GM19240 (cell line): Measurements from ENCODE around the gene BBIP1.
A peak's percentile ranks its signal among the peaks of the same experiment; 100 is the strongest.
"Not testable (repeated sequence)": the region's sequence is repeated elsewhere in the genome, so short reads cannot be mapped to it uniquely, and the experiment has no call there.

Source experiments
- DNase-seq: peaks from one replicate; pipeline ENCODE4 v3.0.0; 2011; ENCODE audit warnings: low spot score; ENCODE audit not compliant: insufficient read length

The BBIP1 gene

DNA sequence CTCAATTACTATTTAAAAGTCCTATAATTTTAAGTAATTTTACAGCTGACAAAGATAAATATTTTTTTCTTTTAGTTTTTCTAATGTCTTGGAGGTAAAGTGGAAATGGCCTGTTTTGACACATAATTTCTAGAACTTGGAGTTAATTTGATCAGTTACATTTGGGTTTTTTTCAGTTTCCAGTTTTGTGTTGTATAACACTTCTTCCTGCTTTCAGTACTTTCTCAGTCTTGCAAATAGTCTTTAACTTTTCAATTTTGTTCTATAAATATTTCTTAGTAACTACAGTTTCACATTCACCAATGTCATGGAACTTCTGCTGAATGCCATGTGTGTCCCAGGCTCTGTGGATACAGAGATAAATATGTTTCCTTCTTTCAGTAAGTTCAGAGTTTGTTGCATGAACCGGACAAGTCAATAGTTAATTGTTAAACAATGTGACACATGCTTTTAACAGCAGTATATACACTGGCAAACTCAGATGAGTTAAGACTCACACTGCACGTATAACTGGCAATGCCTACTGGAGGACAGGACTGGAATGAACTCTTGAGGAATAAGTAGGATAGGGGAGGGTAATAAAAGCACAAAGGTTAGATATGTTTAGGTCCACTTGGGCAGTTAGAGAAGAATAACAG, 5.0 kb upstream of the BBIP1 start:
- no peak for DNase-seq

DNA sequence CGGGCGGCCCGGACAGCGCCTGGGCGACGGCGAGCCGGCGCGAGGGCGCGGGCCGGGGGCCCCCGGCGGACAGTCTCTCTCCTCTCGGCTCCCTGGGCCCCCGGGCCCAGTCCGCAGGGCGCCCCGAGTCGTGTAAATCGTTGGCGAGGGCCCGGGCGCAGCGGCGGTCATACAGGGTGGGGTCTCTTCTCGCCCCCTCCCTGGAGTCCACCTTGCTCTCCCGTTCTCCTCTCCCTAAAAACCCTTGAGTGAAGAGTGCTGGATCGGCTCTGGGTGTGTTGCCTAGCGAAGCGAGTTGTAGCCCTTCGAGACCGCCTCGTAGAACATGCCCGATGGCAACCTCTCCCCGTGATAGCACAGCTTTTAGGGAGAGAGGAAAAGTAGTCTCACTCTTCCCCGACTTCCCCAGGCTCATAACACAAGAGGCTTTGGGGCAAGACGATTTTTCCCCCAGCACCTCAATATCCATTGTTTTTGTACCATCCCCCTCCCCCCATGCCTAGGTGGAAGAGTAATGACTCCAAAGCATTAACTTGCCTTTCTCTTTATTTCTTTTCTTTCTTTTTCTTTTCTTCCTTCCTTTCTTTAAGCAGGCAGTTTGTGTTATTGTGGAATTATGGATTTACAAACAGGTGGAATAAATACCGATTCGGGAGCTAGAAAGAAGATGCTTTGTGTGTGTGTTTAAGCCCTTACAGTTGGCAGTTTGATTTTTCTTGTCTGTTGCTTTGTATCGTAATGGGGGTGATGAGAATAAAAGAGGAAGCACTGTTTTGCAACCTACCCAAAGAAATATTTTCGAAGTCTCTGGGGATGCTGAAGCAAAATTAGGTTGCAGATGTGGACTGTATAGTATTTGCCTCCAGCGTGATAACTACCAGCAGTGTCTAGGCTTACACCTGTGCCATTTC, 1.2 kb upstream of the BBIP1 start:
- no peak for DNase-seq

DNA sequence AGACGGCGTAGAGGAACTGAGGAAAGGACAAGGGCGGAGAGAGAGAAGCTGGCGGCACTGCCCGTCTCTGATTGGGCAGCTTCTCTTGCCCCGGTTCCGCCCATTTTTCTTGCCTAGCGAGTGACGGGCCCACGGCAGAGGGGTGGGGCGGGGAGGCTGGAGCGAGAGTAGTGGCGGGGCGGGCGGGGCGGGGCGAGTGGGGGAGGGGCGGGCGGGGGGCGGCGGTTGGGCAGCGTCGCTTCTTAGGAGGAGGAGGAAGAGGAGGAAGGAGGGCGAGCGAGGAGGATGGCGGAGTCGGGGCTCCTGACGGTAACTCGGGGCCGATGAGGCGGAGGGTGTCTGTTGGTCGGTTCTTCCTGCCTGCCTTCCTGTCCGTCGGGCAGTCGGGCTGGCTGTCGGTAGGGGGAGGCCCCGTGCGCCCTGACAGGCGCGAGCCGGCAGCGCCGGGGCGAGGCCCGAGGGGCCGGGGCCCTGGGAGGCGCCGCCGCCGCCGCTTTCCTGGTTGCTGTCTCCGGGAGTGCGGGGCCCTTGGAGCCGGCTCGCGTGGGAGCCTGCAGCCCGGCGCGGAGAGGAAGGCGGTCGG, 460 bp upstream of the BBIP1 start, which contains the start of gene SHOC2:
Gene SHOC2, plus strand, starts transcription at position 256 of the 583 bp plus-strand sequence. CDS start 44,755 bp downstream, outside the sequence.
- DNase-seq = peak; percentile 59

DNA sequence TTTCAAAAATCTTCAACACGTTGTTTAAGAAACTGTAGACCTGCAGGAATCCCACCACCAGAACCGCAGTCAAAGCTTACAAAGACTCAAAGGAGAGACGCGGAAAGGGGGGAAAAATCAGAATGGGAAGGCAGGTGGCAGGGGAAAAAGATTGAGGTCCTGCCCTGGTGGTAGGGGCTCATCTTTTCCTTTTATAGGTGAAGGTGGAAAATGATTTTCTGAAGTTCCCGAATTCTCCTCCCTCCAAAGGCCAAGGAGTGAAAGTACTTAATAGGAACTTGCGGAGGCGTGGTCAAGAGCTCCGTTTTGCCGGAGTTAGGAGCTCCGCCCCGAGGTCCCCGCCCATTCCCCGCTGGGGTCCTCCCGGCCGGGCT, 724 bp downstream of the BBIP1 start:
- DNase-seq = peak; percentile 74

DNA sequence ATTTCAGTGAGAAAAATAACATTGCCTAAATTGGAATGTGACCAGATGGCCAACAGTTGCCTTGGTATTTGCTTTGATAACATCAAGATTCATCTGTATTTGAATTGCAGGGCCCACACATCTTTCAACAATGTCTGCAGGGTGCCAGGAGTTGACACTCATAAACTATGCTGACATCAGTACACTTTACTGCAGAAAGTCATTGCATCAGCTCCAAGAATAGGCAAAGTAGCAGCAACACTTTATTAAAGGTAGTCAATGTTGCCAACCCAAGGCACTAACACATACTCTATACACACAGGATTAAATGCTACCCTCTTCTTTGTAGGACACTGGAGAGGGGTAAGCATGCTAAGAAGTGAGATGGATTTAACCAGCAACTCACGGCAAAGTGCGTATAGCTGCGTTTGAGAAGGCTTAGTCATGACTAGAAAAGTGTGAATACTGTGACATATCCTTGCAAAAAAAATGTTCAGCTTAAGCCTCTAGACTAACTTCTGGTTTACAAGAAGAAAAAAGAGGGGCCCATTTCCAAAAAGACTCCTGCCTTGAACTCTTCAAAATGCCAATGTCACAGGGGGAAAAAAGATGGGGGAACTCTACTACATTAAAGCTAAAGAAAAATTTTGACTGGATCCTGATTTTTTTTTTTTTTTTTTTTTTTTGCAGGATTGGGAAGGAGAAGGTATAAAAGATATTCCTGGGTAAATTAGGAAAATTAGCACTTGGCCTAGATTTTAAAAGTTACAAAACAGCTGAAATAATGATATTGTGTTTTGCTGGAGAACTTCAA, 2.2 kb downstream of the BBIP1 start:
- DNase-seq = no peak

DNA sequence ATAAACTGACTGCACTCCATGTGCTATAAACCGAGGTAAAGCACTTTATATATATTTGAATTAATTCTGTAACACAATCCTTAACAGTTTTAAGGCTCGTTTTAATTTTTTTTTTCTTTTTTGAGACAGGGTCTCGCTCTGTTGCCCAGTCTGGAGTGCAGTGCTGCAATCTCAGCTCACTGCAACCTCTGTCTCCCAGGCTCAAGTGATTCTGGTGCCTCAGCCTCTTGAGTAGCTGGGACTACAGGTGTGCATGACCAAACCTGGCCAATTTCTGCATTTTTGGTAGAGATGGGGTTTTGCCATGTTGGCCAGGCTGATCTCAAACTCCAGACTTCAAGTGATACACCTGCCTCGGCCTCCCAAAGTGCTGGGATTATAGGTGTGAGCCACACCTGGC, 3.4 kb downstream of the BBIP1 start:
- not testable (repeated sequence) for DNase-seq

DNA sequence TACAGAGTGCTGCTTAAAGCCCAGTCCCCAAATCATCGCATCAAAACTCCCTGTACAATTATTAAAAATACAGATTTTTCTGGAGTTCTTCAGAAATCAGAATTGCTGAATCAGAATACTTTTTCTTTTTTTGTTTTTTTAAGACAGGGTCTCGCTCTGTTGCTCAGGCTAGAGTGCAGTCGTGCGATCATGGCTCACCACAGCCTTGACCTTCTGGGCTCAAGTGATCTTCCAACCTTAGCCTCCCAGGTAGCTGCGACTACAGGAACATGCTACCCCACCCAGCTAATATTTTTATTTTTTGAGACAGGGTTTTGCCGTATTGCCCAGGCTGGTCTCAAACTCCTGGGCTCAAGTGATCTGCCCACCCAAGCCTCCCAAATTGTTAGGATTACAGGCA, 3.9 kb downstream of the BBIP1 start:
- DNase-seq = no peak

DNA sequence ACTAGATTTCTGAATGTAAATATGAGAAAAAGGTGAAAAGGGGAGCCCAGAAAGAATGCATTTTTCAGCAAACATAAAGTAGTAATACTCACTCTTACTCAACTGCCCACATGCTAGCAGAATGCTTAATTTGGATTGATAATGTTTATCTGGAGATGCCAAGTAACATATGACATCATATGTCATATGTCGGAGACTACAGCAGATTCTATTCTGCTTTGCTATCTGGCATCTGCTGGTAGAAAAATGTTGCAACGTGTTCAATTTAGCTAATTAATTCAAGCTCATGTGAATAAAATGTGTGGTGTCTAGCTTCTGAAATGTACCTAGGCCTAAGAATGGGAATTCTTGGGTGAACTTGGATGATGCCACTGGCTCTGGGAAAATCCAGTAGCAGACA, 4.5 kb downstream of the BBIP1 start:
- no peak for DNase-seq

DNA sequence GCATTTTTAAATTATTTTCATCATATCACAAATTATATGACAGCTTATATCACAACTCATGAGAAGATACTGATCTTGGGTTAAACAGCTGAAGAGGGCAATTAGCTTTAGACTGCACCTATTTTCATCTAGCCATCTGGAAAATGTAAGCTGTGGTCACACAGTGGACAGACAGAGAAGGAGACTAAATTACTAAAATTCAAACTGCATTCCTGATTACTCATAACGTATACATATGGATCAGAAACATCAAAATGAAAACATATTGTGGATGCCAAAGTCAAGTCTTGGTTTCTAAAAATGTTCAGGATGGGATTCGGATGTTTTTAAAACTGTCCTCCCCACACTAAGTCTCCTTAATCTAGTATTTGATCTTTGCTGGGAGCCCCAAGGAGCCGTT, 6.6 kb downstream of the BBIP1 start:
- no peak for DNase-seq

DNA sequence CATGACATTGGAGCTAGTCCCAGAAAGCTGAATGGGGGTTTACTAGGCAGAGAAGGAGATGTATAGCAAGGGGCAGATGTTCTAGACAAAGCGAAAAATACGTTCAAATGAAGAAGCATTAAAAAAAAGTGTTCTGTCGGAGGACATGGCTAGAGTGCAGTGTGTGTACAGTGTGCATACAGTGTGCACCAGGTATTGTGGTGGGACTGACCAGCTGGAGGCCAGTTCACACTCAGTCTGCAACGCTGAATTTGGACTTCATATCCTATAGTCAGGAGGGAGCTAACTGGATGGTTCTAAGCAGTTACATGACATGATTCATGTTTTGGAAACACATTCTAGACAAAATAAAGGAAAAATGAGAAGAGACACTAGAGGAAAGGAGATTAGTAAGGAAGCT, 8.8 kb downstream of the BBIP1 start:
- DNase-seq = no peak

DNA sequence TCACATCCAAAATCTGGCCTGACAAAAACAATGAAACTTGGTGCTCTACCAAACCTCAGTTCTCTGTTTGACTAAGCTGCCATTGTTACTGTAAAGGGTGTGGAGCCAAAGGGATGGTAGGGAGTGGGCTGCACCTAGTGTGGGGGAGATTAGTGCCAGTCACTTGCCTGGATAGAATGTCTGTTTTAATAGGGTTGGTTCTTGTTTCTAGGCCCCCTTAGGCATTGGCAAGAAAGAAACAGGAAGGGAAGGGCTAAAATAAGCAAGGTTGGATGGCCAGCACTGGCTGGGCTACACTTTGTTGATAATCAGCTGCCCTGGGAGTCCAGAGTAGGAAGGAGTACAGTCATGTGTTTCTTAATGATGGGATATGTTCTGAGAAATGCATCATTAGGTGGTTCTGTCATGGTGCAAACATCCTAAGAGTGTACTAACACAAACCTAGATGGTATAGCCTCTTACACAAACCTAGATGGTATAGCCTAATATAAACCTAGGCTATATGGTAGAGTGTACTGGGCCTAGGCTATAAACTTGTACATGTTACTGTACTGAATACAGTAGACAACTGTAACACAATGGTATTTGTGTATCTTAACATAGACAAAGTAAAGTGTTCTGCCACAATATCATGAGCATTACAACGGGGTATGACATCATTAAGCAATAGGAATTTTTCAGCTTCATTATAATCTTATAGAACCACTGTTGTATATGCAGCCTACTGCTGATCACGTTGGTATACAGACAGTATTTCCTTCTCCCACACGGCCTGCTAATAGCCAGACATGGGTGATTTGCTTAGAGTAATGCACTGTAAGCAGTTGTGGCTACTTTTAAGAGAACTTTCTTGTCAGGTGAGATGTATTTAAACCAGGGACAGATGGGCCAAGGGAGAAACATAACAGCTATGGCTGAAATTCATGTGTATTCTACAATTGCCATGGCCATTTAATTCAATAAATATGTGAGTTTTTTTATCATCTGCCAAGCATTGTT, 15.4 kb downstream of the BBIP1 start:
- no peak for DNase-seq

DNA sequence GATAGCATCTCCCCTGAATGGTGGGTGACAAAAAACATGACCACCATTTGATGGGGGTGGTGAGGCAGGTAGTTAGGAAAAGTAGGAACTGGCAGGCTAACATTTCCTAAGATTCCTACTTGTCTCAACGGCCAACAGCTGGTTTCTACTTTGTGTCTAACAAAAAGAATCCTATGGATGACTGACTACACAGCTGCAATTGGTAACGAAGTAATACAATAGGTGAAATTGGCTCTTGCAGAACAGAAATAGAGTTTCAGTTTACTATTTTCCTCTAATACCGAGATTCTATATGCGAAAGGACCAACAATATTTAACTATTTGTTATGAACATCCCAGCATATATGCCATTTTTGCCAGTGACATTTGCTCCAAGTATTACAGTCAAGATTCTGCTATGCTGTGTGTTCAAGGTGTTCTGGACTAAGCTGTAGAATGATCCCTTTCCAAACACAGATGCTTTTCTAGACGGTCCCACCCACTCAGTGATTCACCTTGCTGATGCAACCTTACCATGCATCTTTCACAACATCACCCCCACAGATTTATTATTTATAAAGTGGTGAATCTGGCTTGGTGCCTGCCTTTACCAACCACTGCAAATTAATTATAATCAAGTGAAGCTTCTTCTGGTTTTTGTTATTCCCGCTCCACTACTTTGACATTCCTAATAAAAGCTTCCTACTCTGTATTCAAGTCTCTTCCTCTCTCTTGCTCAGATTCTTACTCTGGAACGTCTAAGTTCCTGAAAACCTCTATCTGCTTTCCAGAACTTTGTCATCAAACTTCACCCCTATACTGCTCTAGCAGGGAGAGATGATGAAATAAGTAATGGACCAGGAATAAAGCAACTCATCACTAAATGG, 16.8 kb downstream of the BBIP1 start:
- no peak for DNase-seq

DNA sequence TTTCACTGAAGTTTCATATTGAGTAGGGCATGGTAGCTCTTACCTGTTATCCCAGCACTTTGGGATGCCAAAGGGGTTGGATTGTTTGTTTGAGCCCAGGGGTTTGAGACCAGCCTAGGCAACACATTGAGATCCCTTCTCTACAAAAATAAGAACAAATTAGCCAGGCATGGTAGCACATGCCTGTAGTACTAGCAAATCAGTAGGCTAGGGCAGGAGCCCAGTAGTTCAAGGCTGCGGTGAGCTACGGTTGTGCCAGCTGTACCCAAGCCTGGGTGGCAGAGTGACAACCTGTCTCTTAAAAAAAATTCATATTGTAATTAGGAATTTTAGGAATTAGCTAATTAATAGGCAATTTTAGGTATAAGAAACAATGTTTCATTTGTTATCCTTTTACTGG, 18.0 kb downstream of the BBIP1 start:
- DNase-seq = no peak

DNA sequence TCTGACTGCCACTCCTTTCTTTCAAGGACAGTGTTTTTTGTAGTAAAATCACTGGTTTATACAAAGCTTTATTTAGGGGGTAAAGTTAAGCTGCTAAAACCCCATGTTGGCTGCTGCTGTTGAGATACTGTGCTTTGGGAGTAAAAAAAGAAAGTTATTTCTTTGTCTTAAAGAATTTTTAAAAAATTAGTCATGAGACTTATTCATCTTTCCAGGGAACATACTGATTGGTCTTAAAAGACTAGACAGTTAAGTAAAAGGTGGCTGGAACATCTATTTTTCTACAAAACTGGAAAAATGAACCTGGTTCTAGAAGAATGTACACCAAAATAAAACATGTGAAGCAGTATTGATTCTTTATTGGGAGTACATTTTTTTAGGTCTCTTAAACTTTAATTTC, 20.6 kb downstream of the BBIP1 start:
- DNase-seq = no peak

DNA sequence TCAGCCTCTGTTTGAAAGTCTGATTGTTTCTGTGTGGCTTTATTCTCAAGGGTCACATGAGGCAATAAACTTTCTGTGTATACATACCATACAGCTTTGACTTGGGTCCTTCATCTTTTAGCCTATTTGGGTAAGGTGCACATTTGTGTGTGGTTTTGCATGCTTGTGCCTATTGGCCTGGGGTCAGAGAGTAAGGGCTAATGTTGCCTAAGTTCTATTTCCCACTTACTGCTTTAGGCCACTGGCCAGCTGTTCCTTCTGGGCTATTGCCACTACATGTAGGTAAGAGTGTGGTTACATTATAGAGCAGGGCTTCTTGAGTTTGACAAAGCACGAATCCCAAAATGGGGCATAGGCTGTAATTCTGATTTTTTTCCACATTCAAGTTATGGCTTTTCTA, 21.8 kb downstream of the BBIP1 start:
- DNase-seq = no peak

DNA sequence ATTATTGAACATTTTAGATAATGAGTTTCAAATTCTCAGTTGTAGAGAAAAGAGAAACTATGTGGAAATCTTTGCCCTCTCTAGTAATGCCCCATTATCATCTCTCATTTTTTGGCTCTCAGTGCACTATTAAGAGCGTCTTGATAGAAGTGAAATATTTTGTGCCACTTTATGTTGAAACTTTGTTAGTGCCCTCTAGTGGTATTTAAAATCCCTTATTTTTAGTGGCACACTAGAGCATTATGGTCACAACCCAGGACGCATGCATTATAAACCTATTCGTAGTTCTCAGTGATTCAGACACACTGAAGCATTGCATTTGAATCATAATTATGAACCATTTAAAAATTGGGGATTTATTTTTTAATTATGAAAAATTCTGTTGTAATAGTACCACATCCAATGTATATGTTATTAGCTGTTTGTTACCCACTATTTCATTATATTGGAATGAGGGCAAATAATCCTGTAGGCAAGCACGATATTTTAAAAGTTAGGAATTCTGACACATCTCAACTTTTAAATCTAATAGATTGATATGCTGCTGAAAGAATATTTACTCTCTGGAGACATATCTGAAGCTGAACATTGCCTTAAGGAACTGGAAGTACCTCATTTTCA, 25.3 kb downstream of the BBIP1 start:
- DNase-seq = no peak

DNA sequence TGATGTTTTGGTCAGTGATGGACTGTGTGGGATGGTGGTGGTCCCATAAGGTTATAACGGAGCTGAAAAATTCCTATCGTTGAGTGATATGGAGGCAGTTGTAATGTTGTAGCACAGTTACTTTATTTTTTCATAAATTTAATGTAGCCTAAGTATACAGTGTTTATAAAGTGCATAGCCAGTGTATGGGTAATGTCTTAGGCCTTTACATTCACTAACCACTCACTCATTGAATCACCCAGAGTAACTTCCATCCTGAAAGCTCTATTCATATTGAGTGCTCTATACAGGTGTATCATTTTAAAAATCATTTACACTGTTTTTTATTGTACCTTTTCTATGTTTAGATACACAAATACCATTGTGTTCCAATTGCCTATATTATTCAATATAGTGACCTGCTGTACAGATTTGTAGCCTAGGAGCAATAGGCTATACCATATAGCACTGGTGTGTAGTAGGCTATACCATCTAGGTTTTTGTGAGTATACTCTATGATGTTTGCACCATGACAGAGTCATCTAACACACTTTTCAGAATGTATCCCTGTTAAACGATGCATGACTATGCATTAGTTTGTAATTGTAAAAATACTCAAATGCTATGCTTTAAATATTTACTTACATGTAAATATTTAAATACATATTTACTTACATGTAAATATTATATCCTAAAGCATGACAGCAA, 26.2 kb downstream of the BBIP1 start:
- no peak for DNase-seq

DNA sequence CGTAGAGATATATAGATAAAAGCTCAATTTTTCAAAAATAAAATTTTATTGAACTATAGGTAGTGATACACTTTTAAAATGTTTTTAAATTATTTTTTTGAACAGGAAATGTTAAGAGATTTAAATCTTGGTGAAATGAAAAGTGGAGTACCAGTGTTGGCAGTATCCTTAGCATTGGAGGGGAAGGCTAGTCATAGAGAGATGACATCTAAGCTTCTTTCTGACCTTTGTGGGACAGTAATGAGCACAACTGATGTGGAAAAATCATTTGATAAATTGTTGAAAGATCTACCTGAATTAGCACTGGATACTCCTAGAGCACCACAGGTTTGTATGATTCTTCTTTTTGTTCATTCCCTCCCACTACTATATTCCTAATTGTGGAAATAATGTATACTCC, 31.4 kb downstream of the BBIP1 start:
- DNase-seq = no peak
